H1 (cell line): Measurements from ENCODE around the gene KRT9.

Experiments used
- CBX8 ChIP-seq: fragments of 300-800, 300-1000 bp; sonication (generic); IDR thresholded peaks from 2 replicates; pipeline ENCODE4 v1.7.1; 2016; ENCODE audit warnings: low read depth, low read length, borderline replicate concordance
- CREB1 ChIP-seq: IDR thresholded peaks from 2 replicates; pipeline ENCODE4 v1.6.1; 2012; ENCODE audit warnings: inconsistent platforms
- CTCF ChIP-seq, 3 experiments: IDR thresholded peaks; 1 replicate in 2 of 3; 2 replicates in 1 of 3; pipeline versions ENCODE4 v1.5.1 to v1.6.1; 2011; ENCODE audit warnings: low read length in 3 of 3, mild to moderate bottlenecking in 3 of 3, inconsistent platforms in 2 of 3, low read depth in 1 of 3, moderate library complexity in 1 of 3; ENCODE audit not compliant: insufficient read depth in 1 of 3; ENCODE audit errors: control extremely low read depth in 1 of 3
- EGR1 ChIP-seq: IDR thresholded peaks from 2 replicates; pipeline ENCODE4 v1.6.1; 2011; ENCODE audit warnings: low read depth, low read length, borderline replicate concordance
- EZH2 ChIP-seq: fragments of 200-600 bp; sonication (generic); IDR thresholded peaks from 2 replicates; pipeline ENCODE4 v1.7.1; 2012; ENCODE audit warnings: low read depth, mild to moderate bottlenecking, moderate library complexity, low read length, inconsistent platforms; ENCODE audit not compliant: severe bottlenecking
- POLR2A ChIP-seq, 2 experiments: IDR thresholded peaks; 1 replicate in 1 of 2; 2 replicates in 1 of 2; pipeline ENCODE4 v1.6.1; 2011; ENCODE audit warnings: low read depth in 2 of 2, low read length in 2 of 2, mild to moderate bottlenecking in 2 of 2; ENCODE audit errors: control extremely low read depth in 1 of 2
- POLR2AphosphoS5 ChIP-seq: IDR thresholded peaks from 2 replicates; pipeline ENCODE4 v1.6.1; 2011; ENCODE audit warnings: low read depth, low read length
- SRF ChIP-seq: IDR thresholded peaks from 2 replicates; pipeline ENCODE4 v1.6.1; 2011; ENCODE audit warnings: mild to moderate bottlenecking, low read depth, low read length, moderate library complexity
- TBP ChIP-seq: IDR thresholded peaks from 2 replicates; pipeline ENCODE4 v1.6.1; 2011; ENCODE audit warnings: low read depth, low read length, improper control_type of control experiment
- TF ChIP-seq, protein P1 (sequence below): IDR thresholded peaks from 2 replicates; pipeline ENCODE4 v1.6.1; 2012; ENCODE audit warnings: low read length, inconsistent platforms
- TF ChIP-seq, protein P2 (sequence below): IDR thresholded peaks from 2 replicates; pipeline ENCODE4 v1.6.1; 2012; ENCODE audit warnings: inconsistent platforms

- no peak for TF ChIP-seq POLR2AphosphoS5
- no peak for TF ChIP-seq EZH2
- no peak for TF ChIP-seq POLR2A (IDR thresholded peaks at IDR 0.05; ENCODE audit: control extremely low read depth in 1 of 2, low read depth in 2 of 2, low read length in 2 of 2)
- TF ChIP-seq SRF = no peak
- no peak for TF ChIP-seq EGR1
- no peak for TF ChIP-seq TBP
- TF ChIP-seq, protein P1, sequence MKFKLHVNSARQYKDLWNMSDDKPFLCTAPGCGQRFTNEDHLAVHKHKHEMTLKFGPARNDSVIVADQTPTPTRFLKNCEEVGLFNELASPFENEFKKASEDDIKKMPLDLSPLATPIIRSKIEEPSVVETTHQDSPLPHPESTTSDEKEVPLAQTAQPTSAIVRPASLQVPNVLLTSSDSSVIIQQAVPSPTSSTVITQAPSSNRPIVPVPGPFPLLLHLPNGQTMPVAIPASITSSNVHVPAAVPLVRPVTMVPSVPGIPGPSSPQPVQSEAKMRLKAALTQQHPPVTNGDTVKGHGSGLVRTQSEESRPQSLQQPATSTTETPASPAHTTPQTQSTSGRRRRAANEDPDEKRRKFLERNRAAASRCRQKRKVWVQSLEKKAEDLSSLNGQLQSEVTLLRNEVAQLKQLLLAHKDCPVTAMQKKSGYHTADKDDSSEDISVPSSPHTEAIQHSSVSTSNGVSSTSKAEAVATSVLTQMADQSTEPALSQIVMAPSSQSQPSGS = no peak
- no peak for TF ChIP-seq CREB1
- no peak for TF ChIP-seq CTCF (IDR thresholded peaks at IDR 0.05; ENCODE audit: control extremely low read depth in 1 of 3, insufficient read depth in 1 of 3, low read depth in 1 of 3, low read length in 3 of 3)
- TF ChIP-seq, protein P2, sequence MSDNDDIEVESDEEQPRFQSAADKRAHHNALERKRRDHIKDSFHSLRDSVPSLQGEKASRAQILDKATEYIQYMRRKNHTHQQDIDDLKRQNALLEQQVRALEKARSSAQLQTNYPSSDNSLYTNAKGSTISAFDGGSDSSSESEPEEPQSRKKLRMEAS = no peak
- no peak for TF ChIP-seq CBX8
Measured at GRCh38 chr17:41589301-41589700, 17.4 kb upstream of the KRT9 start.
